GM12878 (cell line): ENCODE data around the gene LRRC23. TPM values are rescaled to one million over a fixed set of nuclear protein-coding genes. Genes with fewer than 3 reads are reported as not detected.
A peak's percentile ranks its signal among the peaks of the same experiment; 100 is the strongest.

Experiments
- ATAC-seq: fragments of 200-7000 bp; cut with Tn5 transposase; 3 replicates; pipeline ENCODE4 v1.9.1; 2020; ENCODE audit warnings: mild to moderate bottlenecking, moderate library complexity
- BruUV-seq: library from RNA; stranded (reverse); fragments of 400-500 nt; replicated peaks from 2 replicates; lab custom pipeline; 2021; lab: Mats Ljungman, UMichigan
- CTCF ChIA-PET: fragments of 300-600 bp; sonication (Branson Sonifier 250); formaldehyde crosslinking; extraction: SDS; loops from one replicate; lab custom pipeline; 2021; ENCODE audit warnings: inconsistent platforms; lab: Yijun Ruan, JAX
- POLR2A ChIA-PET: fragments of 350-600 bp; formaldehyde crosslinking; extraction: SDS; loops from one replicate; lab custom pipeline; 2021; ENCODE audit warnings: inconsistent platforms; lab: Charles Lee
- RAD21 ChIA-PET: fragments of 300-600 bp; sonication (Branson Sonifier 250); formaldehyde crosslinking; loops from one replicate; lab custom pipeline; 2023; ENCODE audit warnings: antibody characterized with exemption; ENCODE audit not compliant: unreplicated experiment; lab: Charles Lee
- SMC1A ChIA-PET: fragments of 300-600 bp; sonication (Branson Sonifier 250); formaldehyde crosslinking; loops from one replicate; lab custom pipeline; 2023; ENCODE audit not compliant: unreplicated experiment, uncharacterized antibody; lab: Charles Lee
- DNase-seq: peaks from one replicate; pipeline ENCODE4 v3.0.0-alpha.2; 2011; ENCODE audit warnings: low read depth, low spot score
- FAIRE-seq: peaks from 3 replicates; lab custom pipeline; 2011; peaks lifted over from hg19 to GRCh38; lab: Jason Lieb, UNC
- H2AFZ ChIP-seq: 2 replicates; pipeline ENCODE4 v1.6.0; 2011; ENCODE audit warnings: low read depth, low read length, control low read depth; ENCODE audit not compliant: control insufficient read depth
- H3K27ac ChIP-seq: 2 replicates; pipeline ENCODE4 v1.5.1; 2011; ENCODE audit warnings: control low read depth; ENCODE audit not compliant: control insufficient read depth, insufficient read depth
- H3K27me3 ChIP-seq, 2 experiments: replicated peaks in 1 of 2; 2 replicates each; pipeline versions ENCODE4 v1.6.0 to v1.6.1; 2011; ENCODE audit warnings: low read length in 1 of 2; ENCODE audit not compliant: control insufficient read depth in 2 of 2, insufficient read depth in 2 of 2
- H3K36me3 ChIP-seq, 2 experiments: 2 replicates each; pipeline ENCODE4 v1.5.1; 2011; ENCODE audit warnings: low read length in 1 of 2; ENCODE audit not compliant: control insufficient read depth in 2 of 2, insufficient read depth in 2 of 2
- H3K4me1 ChIP-seq: 2 replicates; pipeline ENCODE4 v1.6.1; 2011; ENCODE audit warnings: mild to moderate bottlenecking, low read length, moderate library complexity, mixed read lengths; ENCODE audit not compliant: control insufficient read depth, insufficient read depth
- H3K4me2 ChIP-seq: 2 replicates; pipeline ENCODE4 v1.6.0; 2011; ENCODE audit warnings: control low read depth; ENCODE audit not compliant: control insufficient read depth, insufficient read depth
- H3K4me3 ChIP-seq: fragments of 200-600 bp; sonication (generic); 2 replicates; pipeline ENCODE4 v1.5.1; 2016
- H3K79me2 ChIP-seq: 2 replicates; pipeline ENCODE4 v1.6.0; 2011; ENCODE audit warnings: low read length; ENCODE audit not compliant: control insufficient read depth, insufficient read depth
- H3K9ac ChIP-seq: 2 replicates; pipeline ENCODE4 v1.8.0; 2011; ENCODE audit warnings: low read length, control low read depth, mixed read lengths; ENCODE audit not compliant: control insufficient read depth, insufficient read depth
- H3K9me3 ChIP-seq: replicated peaks from 3 replicates; pipeline ENCODE4 v1.5.1; 2011; ENCODE audit warnings: mild to moderate bottlenecking, low read length; ENCODE audit not compliant: control insufficient read depth, insufficient read depth
- H4K20me1 ChIP-seq: 2 replicates; pipeline ENCODE4 v1.6.0; 2011; ENCODE audit not compliant: control insufficient read depth, insufficient read depth
- CTCF ChIP-seq, 3 experiments: IDR thresholded peaks in 2 of 3; conservative IDR thresholded peaks in 1 of 3; 2 replicates each; pipeline ENCODE4 v1.5.1; 2011; ENCODE audit warnings: low read depth in 3 of 3, low read length in 3 of 3, mild to moderate bottlenecking in 3 of 3, control low read depth in 2 of 3, moderate library complexity in 2 of 3, inconsistent platforms in 1 of 3, mixed read lengths in 1 of 3; ENCODE audit not compliant: control insufficient read depth in 2 of 3, insufficient read depth in 1 of 3; ENCODE audit errors: extremely low read depth in 1 of 3
- LARP7 ChIP-seq: fragments of 450-650 bp; IDR thresholded peaks from 2 replicates; pipeline ENCODE4 v1.6.1; 2017; ENCODE audit warnings: mild to moderate bottlenecking
- MTA2 ChIP-seq: fragments of 450-650 bp; IDR thresholded peaks from 2 replicates; pipeline ENCODE4 v1.6.1; 2016; ENCODE audit warnings: low read depth, mild to moderate bottlenecking, moderate library complexity
- NR2F1 ChIP-seq: fragments of 450-650 bp; conservative IDR thresholded peaks from 2 replicates; pipeline ENCODE4 v1.6.1; 2017; ENCODE audit warnings: mild to moderate bottlenecking
- POLR2A ChIP-seq: IDR thresholded peaks from 2 replicates; pipeline ENCODE4 v1.6.1; 2011; ENCODE audit warnings: low read depth, mild to moderate bottlenecking, low read length
- POLR2AphosphoS5 ChIP-seq: IDR thresholded peaks from 2 replicates; pipeline ENCODE4 v1.6.1; 2011; ENCODE audit warnings: mild to moderate bottlenecking, low read length, inconsistent platforms
- SMARCA5 ChIP-seq: fragments of 450-650 bp; IDR thresholded peaks from 2 replicates; pipeline ENCODE4 v1.6.1; 2017; ENCODE audit warnings: mild to moderate bottlenecking
- YY1 ChIP-seq: IDR thresholded peaks from 2 replicates; pipeline ENCODE4 v1.6.1; 2011; ENCODE audit warnings: low read depth, mild to moderate bottlenecking, low read length
- ZNF687 ChIP-seq: fragments of 450-650 bp; IDR thresholded peaks from 2 replicates; pipeline ENCODE4 v1.6.1; 2017; ENCODE audit warnings: mild to moderate bottlenecking, moderate library complexity
- WGBS: methylation state at CpG from one replicate; pipeline ENCODE4 v1.1.6; 2016; ENCODE audit warnings: low lambda C conversion rate; ENCODE audit not compliant: insufficient replicate concordance, insufficient coverage; ENCODE audit errors: missing lambda C conversion rate; 5-methylcytosine and 5-hydroxymethylcytosine counted together
- in situ Hi-C: fragments of 300-500 bp; cut with MboI; formaldehyde crosslinking; loops from 9 replicates; pipeline ENCODE4 v1.14.3; 2018; ENCODE audit warnings: mixed read lengths
- intact Hi-C: fragments of 100-400 bp; cut with micrococcal nuclease; formaldehyde crosslinking; loops from one replicate; pipeline ENCODE4 v1.14.2; 2022; ENCODE audit not compliant: unreplicated experiment
- polyA plus RNA-seq, 11 experiments: library from polyadenylated mRNA; depleted of rRNA in 4 of 11; unstranded in 6 of 11; stranded (reverse) in 5 of 11; fragments of >200 nt; fragmentation: Nextera tagmentation in 4 of 11; fragmentation: Illumina TruSeq in 1 of 11; extraction: Ambion mirVana in 4 of 11; extraction: Trizol in 1 of 11; gene quantifications; 1 replicate in 1 of 11; 2 replicates in 10 of 11; pipeline versions ENCODE4 v1.2.1 to v1.2.3, GENCODE V29; 2011 to 2016; ENCODE audit warnings: inconsistent platforms in 2 of 11, missing spikeins in 2 of 11, low read depth in 1 of 11
- total RNA-seq, 4 experiments: library from RNA; depleted of rRNA in 3 of 4; stranded (reverse); fragments of >200 nt in 3 of 4; fragmentation: Illumina TruSeq in 1 of 4; extraction: Trizol in 1 of 4; gene quantifications; 2 replicates each; pipeline versions ENCODE4 v1.2.1 to v1.2.3, GENCODE V29; 2013 to 2021

Gene LRRC23
- total and polyA plus RNA-seq, 10 of the 15 experiments (the other 5 are each of a cell fraction or from before 2014, with no cell fraction given): 1.4 to 6.9 (median 3.4) TPM

- ChIA-PET SMC1A (interaction anchor here (0.6 to 11.6 kb wide), 12 partner anchors 15 to 166 kb away, joined by 3 to 395 read pairs (median 6); partner anchors contain the start of genes C1RL and ENO2), POLR2A (interaction anchor here (0.6 to 17.8 kb wide), 10 partner anchors 15 to 165 kb away, joined by 3 to 524 read pairs (median 8); partner anchors contain the start of genes C1RL, CDCA3, ENO2 and LPCAT3), CTCF (interaction anchor here (0.9 to 11.6 kb wide), 15 partner anchors 9 to 199 kb away, joined by 3 to 645 read pairs (median 8); partner anchors contain the start of genes C1R, C1RL, LPCAT3 and USP5), RAD21 (interaction anchor here (1.0 to 7.0 kb wide), 12 partner anchors 14 to 164 kb away, joined by 3 to 426 read pairs (median 10); partner anchors contain the start of genes C1RL, CDCA3, LPCAT3 and SPSB2)
- H3K9me3 ChIP-seq: no peaks in the 10 kb centered on the region
- 36% methylated on average over 11 of the region's 11 CpGs for WGBS
- peak overlapping the region; percentile 90 for H3K9ac ChIP-seq
- peak overlapping the region; percentile 61 for H3K4me2 ChIP-seq
- H4K20me1 ChIP-seq: no peaks in the 10 kb centered on the region
- peak overlapping the region; percentile 91 for H3K27ac ChIP-seq
- H3K36me3 ChIP-seq: peaks cover 2 to 8% of the 10 kb centered on the region in 2 experiments; a peak in 2 of 4 replicates
- in situ Hi-C loops (no loop called here), intact Hi-C loops (loop anchor here (2.0 kb wide), 2 partner anchors 73 to 163 kb away; partner anchors contain the start of genes C1RL and LPCAT3)
- TF ChIP-seq ZNF687: 0 out of 2 replicates have a peak, but pooled peaks have one; percentile 34
- TF ChIP-seq POLR2A: peak; percentile 31; the same call in 1 of the 2 replicates
- peak; percentile 18; the same call in 1 of the 2 replicates for TF ChIP-seq POLR2AphosphoS5
- 0 out of 6 replicates have a peak, but pooled peaks of 1 of the 3 experiments have one; percentile 4 for TF ChIP-seq CTCF (IDR thresholded peaks at IDR 0.05 in 2 of 3, conservative IDR thresholded peaks at IDR 0.05 in 1 of 3; ENCODE audit: control insufficient read depth in 2 of 3, extremely low read depth in 1 of 3, insufficient read depth in 1 of 3, low read depth in 3 of 3, low read length in 3 of 3)
- peak; percentile 39; the same call in 1 of the 2 replicates for TF ChIP-seq SMARCA5
- peak; percentile 60; the same call in 1 of the 2 replicates for TF ChIP-seq LARP7
- 0 out of 2 replicates have a peak, but pooled peaks have one; percentile 28 for TF ChIP-seq NR2F1
- TF ChIP-seq MTA2: no peak
- no peak for TF ChIP-seq YY1
- peaks cover 39% of the 10 kb centered on the region for H3K79me2 ChIP-seq
- FAIRE-seq (no peak), DNase-seq (no peak), ATAC-seq (no peak)
- no TSS peak for BruUV-seq
- H3K4me3 ChIP-seq: peak overlapping the region; percentile 78
- H2AFZ ChIP-seq: no peak overlapping the region
- H3K4me1 ChIP-seq: peaks cover 46% of the 10 kb centered on the region
- no peaks in the 10 kb centered on the region for H3K27me3 ChIP-seq
Observed at GRCh38 chr12:6945613-6946012, 41.0 kb downstream of the LRRC23 start.
